ENCODE measurements around the gene ALX1. TPM values are rescaled to one million over a fixed set of nuclear protein-coding genes. Genes with fewer than 3 reads are reported as not detected.

The ALX1 gene
- total RNA-seq = not detected

GRCh38 chr12:85280165-85280983 lies at the start of gene ALX1:
TSS of gene ALX1 (plus strand) at chr12:85280220. CDS start at chr12:85280262, 42 bp downstream.
- peaks cover 5 to 100% of the 10 kb centered on the region in 2 donors for H3K27me3 ChIP-seq

GRCh38 chr12:85237327-85237726 lies 42.7 kb upstream of the ALX1 start:
- Histone ChIP-seq H3K9me3 (no peaks in the 10 kb centered on the region), H3K4me1 (no peaks in the 10 kb centered on the region), H3K36me3 (no peaks in the 10 kb centered on the region), H3K27ac (no peak overlapping the region), H3K27me3 (no peaks in the 10 kb centered on the region), H3K4me3 (no peak overlapping the region)
- DNase-seq (ENCODE audit: low spot score in 2 of 2) = no peak
- no peak for TF ChIP-seq EP300 (IDR thresholded peaks at IDR 0.05)
- TF ChIP-seq CTCF (IDR thresholded peaks at IDR 0.05) = no peak
- WGBS, 2 donors = 32 to 44% methylated on average over 2 of the region's 2 CpGs

More at GRCh38 chr12:85280165-85280983, at the start of gene ALX1:
- Histone ChIP-seq H3K4me3 (peak within 1 kb of the TSS; percentile 24 to 53 (median 29)), H3K36me3 (no peaks in the 10 kb centered on the region), H3K9me3 (peaks cover 0 to 16% (median 0%) of the 10 kb centered on the region in 4 donors), H3K27ac (no peak within 1 kb of the TSS), H3K4me1 (peaks cover 0 to 25% (median 7%) of the 10 kb centered on the region in 4 donors)
- 2 to 5% methylated on average over 48 to 49 of the region's 49 CpGs for WGBS, 2 donors
- no peak for DNase-seq (ENCODE audit: low spot score in 2 of 2)
- TF ChIP-seq CTCF (IDR thresholded peaks at IDR 0.05) (no peak), EP300 (IDR thresholded peaks at IDR 0.05) (peak in 1 of 2 donors; percentile 39)

GRCh38 chr12:85244561-85244960 lies 35.5 kb upstream of the ALX1 start:
- TF ChIP-seq EP300 (IDR thresholded peaks at IDR 0.05) (no peak), CTCF (IDR thresholded peaks at IDR 0.05) (no peak), POLR2A (IDR thresholded peaks at IDR 0.05) (no peak)
- H3K4me3 ChIP-seq = no peak overlapping the region
- no peak for DNase-seq (ENCODE audit: low spot score in 2 of 2)

GRCh38 chr12:85253853-85254252 lies 26.2 kb upstream of the ALX1 start:
- WGBS, 2 donors = 69 to 71% methylated on average over 4 of the region's 4 CpGs
- H3K27ac ChIP-seq = no peak overlapping the region
- H3K4me3 ChIP-seq = no peak overlapping the region
- H3K27me3 ChIP-seq = no peaks in the 10 kb centered on the region
- no peaks in the 10 kb centered on the region for H3K9me3 ChIP-seq
- no peaks in the 10 kb centered on the region for H3K36me3 ChIP-seq
- H3K4me1 ChIP-seq = no peaks in the 10 kb centered on the region
- no peak for TF ChIP-seq CTCF (IDR thresholded peaks at IDR 0.05)
- TF ChIP-seq EP300 (IDR thresholded peaks at IDR 0.05) = no peak
- no peak for TF ChIP-seq POLR2A (IDR thresholded peaks at IDR 0.05)
- DNase-seq (ENCODE audit: low spot score in 2 of 2) = no peak

More at GRCh38 chr12:85244561-85244960, 35.5 kb upstream of the ALX1 start:
- Histone ChIP-seq H3K27ac (no peak overlapping the region), H3K36me3 (no peaks in the 10 kb centered on the region), H3K4me1 (no peaks in the 10 kb centered on the region), H3K27me3 (no peaks in the 10 kb centered on the region), H3K9me3 (no peaks in the 10 kb centered on the region)
- 38 to 39% methylated on average over 3 of the region's 3 CpGs for WGBS, 2 donors

GRCh38 chr12:85257671-85258070 lies 22.3 kb upstream of the ALX1 start:
- Histone ChIP-seq H3K4me1 (no peaks in the 10 kb centered on the region), H3K4me3 (no peak overlapping the region), H3K36me3 (no peaks in the 10 kb centered on the region), H3K27ac (no peak overlapping the region), H3K27me3 (no peaks in the 10 kb centered on the region), H3K9me3 (no peaks in the 10 kb centered on the region)
- no peak for DNase-seq (ENCODE audit: low spot score in 2 of 2)
- WGBS, 2 donors = 91% methylated on average over 1 of the region's 1 CpG
- TF ChIP-seq CTCF (IDR thresholded peaks at IDR 0.05) (no peak), EP300 (IDR thresholded peaks at IDR 0.05) (no peak), POLR2A (IDR thresholded peaks at IDR 0.05) (no peak)
